Measurements from ENCODE around the gene TRMT10A. TPM values are rescaled to one million over a fixed set of nuclear protein-coding genes. Genes with fewer than 3 reads are reported as not detected.

The TRMT10A gene
- total and polyA plus RNA-seq, 3 experiments from 2014 or later: 1.8 to 10.1 (median 8.1) TPM

DNA sequence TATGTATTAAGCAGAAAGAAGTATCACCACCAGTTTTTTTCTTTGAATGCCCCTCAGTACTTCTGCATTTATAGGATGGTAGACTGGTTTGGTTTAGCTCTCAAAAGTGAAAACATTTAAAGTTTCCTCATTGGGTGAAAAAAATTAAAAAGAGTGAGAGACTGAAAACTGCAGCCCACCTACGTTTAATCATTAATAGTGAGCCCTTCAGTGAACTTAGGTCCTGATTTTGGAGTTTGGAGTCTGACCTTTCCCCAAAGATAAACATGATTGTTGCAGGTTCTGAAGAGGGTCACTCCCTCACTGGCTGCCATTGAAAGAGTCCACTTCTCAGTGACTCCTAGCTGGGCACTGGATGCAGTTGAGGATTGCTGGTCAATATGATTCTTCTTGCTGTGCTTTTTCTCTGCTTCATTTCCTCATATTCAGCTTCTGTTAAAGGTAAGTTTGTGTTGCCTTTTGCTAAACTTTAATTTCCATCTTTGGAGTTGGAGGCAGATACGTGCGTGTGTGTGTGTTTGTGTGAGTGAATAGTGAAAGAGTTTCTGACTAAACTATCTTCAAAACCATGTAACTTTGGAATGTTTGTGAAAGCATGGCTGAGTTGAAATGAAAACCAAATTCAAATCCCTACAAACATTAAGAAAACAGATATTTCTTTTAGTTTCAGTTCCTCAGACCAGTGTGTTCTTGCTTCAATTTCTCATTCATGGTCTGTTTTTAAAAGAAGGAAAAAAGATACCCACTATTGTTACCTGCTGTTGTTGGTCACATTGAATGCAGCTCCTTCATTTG is 10.9 kb upstream of the TRMT10A start, which contains the start of gene MTTP:
TSS of gene MTTP (plus strand) at position 295 of the 795 bp plus-strand sequence. CDS start at position 381, 86 bp downstream.
- CTCF ChIA-PET: no interaction called here
- no peak within 1 kb of the TSS for H3K4me3 Mint-ChIP-seq
- H3K27me3 ChIP-seq (ENCODE audit: insufficient read depth, low read length, poor library complexity, severe bottlenecking): no peaks in the 10 kb centered on the region
- no peaks in the 10 kb centered on the region for H3K4me1 ChIP-seq (ENCODE audit: insufficient read depth, low read length)
- no peaks in the 10 kb centered on the region for H3K36me3 Mint-ChIP-seq
- no peak within 1 kb of the TSS for H3K27ac ChIP-seq (ENCODE audit: low read depth, low read length)
- no peaks in the 10 kb centered on the region for H3K4me1 Mint-ChIP-seq
- DNase-seq: no peak
- no peak within 1 kb of the TSS for H3K4me3 ChIP-seq (ENCODE audit: low read length)
- no peaks in the 10 kb centered on the region for H3K9me3 ChIP-seq (ENCODE audit: low read length)
- H3K27me3 Mint-ChIP-seq: peaks cover 26 to 67% of the 10 kb centered on the region in 2 donors
- H3K36me3 ChIP-seq (ENCODE audit: insufficient read depth, low read length): no peaks in the 10 kb centered on the region
- H3K9me3 Mint-ChIP-seq: no peaks in the 10 kb centered on the region
- POLR2A ChIA-PET: no interaction called here
- H3K27ac Mint-ChIP-seq: no peak within 1 kb of the TSS

DNA sequence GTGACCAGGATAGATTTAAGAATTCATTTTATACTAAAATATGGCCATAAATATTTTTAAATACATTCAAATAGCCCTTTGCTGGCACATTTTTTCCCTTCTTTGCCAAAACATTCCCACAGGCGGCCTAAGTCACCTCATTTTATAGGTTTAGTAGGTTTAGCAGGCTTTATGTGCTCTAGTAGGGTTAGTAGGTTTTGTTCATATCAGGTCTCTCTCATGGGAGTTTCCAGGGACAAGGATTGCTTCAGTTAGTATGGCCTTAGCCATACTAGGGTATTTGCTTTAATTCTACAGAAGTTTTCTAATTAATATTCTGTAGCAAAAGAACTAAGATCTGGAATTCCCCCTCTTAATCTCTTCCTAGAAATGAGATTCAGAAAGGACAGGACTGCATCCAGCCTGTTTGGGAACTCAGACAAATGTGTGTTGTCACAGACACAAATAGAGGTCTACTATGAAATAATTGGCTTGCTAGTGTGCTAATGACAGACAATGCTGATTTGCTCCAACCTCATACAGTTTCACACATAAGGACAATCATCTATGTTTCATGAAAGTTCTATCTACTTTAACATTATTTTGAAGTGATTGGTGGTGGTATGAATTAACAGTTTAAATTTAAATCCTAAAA is 10.0 kb upstream of the TRMT10A start:
- Histone ChIP-seq H3K27me3 (ENCODE audit: insufficient read depth, low read length, poor library complexity, severe bottlenecking) (no peaks in the 10 kb centered on the region), H3K9me3 (ENCODE audit: low read length) (no peaks in the 10 kb centered on the region), H3K4me3 (ENCODE audit: low read length) (no peak overlapping the region), H3K27ac (ENCODE audit: low read depth, low read length) (no peak overlapping the region), H3K4me1 (ENCODE audit: insufficient read depth, low read length) (no peaks in the 10 kb centered on the region), H3K36me3 (ENCODE audit: insufficient read depth, low read length) (no peaks in the 10 kb centered on the region)
- H3K9me3 Mint-ChIP-seq: no peaks in the 10 kb centered on the region
- DNase-seq: no peak
- H3K27me3 Mint-ChIP-seq: peaks cover 23 to 69% of the 10 kb centered on the region in 2 donors
- H3K27ac Mint-ChIP-seq: no peak overlapping the region
- POLR2A ChIA-PET: no interaction called here
- H3K36me3 Mint-ChIP-seq: no peaks in the 10 kb centered on the region
- no peak overlapping the region for H3K4me3 Mint-ChIP-seq
- H3K4me1 Mint-ChIP-seq: no peaks in the 10 kb centered on the region
- CTCF ChIA-PET: no interaction called here

DNA sequence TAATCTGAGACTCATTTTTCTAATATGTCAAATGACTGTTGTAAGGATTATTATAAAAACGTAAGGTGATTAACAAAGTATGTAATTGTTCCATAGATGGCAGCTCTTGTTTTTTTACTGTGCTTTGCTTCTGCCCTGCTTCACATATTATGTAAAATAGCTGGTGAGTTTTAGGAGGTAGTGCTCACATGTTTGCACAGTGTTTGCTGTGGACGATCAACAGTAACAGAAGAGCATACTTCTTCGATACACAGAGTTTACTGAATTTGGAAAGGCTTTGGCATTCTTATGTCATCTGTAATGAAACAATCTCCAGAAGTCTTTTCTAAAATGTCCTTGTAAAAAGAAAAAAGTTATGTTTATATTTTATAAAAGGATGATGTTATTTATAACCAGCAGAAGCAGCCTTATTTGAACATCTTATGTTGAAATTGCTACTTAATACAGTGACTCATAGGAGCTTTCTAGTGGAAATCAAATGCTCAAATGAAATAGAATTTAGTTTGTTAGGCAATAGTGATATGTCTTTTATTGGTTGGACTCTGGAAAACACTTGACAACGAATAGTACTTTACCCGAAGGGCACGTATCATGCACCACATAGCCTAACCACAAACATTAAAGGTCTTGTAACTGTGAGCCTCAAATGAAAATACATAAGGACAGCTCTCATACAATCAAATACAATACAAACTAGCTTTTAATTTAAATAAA is 8.8 kb upstream of the TRMT10A start:
- H3K27ac Mint-ChIP-seq: no peak overlapping the region
- ChIA-PET POLR2A (no interaction called here), CTCF (no interaction called here)
- no peak for DNase-seq
- H3K36me3 Mint-ChIP-seq: no peaks in the 10 kb centered on the region
- H3K4me1 ChIP-seq (ENCODE audit: insufficient read depth, low read length): no peaks in the 10 kb centered on the region
- H3K27ac ChIP-seq (ENCODE audit: low read depth, low read length): no peak overlapping the region
- H3K9me3 ChIP-seq (ENCODE audit: low read length): no peaks in the 10 kb centered on the region
- H3K27me3 Mint-ChIP-seq: peaks cover 23 to 70% of the 10 kb centered on the region in 2 donors
- no peaks in the 10 kb centered on the region for H3K36me3 ChIP-seq (ENCODE audit: insufficient read depth, low read length)
- H3K9me3 Mint-ChIP-seq: no peaks in the 10 kb centered on the region
- no peak overlapping the region for H3K4me3 ChIP-seq (ENCODE audit: low read length)
- no peak overlapping the region for H3K4me3 Mint-ChIP-seq
- no peaks in the 10 kb centered on the region for H3K4me1 Mint-ChIP-seq
- H3K27me3 ChIP-seq (ENCODE audit: insufficient read depth, low read length, poor library complexity, severe bottlenecking): no peaks in the 10 kb centered on the region

DNA sequence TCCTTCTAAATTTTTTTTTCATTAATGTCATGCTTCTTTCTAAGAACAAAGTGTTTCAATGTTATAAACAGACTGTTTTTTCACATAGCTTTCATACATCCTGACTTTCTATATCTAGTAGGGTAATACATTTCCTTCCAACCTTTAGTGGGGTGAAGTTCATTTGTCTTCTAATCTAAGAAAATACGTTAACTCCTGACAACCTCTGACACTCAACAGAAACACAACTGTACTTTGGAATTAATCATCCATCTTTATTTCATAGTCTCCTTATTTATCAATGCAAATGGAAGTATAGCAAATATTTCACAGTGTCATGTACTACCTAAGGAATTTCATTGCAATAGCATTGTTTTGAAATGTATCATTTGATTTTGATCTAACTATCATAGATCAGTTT is 8.0 kb upstream of the TRMT10A start:
- Mint-ChIP-seq H3K27me3 (peaks cover 23 to 73% of the 10 kb centered on the region in 2 donors), H3K4me3 (no peak overlapping the region), H3K27ac (no peak overlapping the region), H3K9me3 (no peaks in the 10 kb centered on the region), H3K36me3 (no peaks in the 10 kb centered on the region), H3K4me1 (no peaks in the 10 kb centered on the region)
- Histone ChIP-seq H3K27ac (ENCODE audit: low read depth, low read length) (no peak overlapping the region), H3K27me3 (ENCODE audit: insufficient read depth, low read length, poor library complexity, severe bottlenecking) (peaks cover 4% of the 10 kb centered on the region), H3K4me1 (ENCODE audit: insufficient read depth, low read length) (no peaks in the 10 kb centered on the region), H3K36me3 (ENCODE audit: insufficient read depth, low read length) (no peaks in the 10 kb centered on the region), H3K9me3 (ENCODE audit: low read length) (no peaks in the 10 kb centered on the region), H3K4me3 (ENCODE audit: low read length) (no peak overlapping the region)
- no peak for DNase-seq
- POLR2A ChIA-PET: no interaction called here
- CTCF ChIA-PET: no interaction called here

DNA sequence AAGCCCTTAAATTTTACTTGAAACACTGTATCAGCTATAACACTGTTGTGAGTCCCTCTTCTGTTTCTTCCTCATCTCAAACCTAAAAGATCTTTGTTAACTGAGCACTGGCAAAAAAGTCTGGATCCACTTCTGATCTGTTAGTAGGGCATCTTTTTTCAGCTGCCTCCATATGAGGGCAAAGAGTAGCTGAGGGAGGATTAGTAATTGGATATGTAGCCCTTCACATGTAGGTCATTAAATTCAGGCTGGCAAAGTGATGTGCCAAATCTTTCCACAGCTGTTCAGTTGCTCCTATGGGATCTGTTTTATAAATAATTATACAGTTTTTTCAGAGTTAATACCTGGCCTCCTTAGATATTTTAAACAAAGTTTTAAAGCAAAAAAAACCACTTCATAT is 1.1 kb upstream of the TRMT10A start:
- Mint-ChIP-seq H3K4me3 (peak overlapping the region in 5 of 7 donors; percentile 6 to 42 (median 39)), H3K9me3 (no peaks in the 10 kb centered on the region), H3K27me3 (peaks cover 13 to 40% of the 10 kb centered on the region in 2 donors), H3K27ac (peak overlapping the region in 3 of 8 donors; percentile 21 to 32 (median 26)), H3K4me1 (peaks cover 22 to 26% (median 24%) of the 10 kb centered on the region in 3 donors), H3K36me3 (peaks cover 3 to 10% (median 3%) of the 10 kb centered on the region in 3 donors)
- Histone ChIP-seq H3K36me3 (ENCODE audit: insufficient read depth, low read length) (no peaks in the 10 kb centered on the region), H3K27ac (ENCODE audit: low read depth, low read length) (no peak overlapping the region), H3K4me1 (ENCODE audit: insufficient read depth, low read length) (peaks cover 9% of the 10 kb centered on the region), H3K27me3 (ENCODE audit: insufficient read depth, low read length, poor library complexity, severe bottlenecking) (peaks cover 4% of the 10 kb centered on the region), H3K9me3 (ENCODE audit: low read length) (no peaks in the 10 kb centered on the region), H3K4me3 (ENCODE audit: low read length) (no peak overlapping the region)
- POLR2A ChIA-PET: interaction anchor here (0.6 to 0.7 kb wide), 2 partner anchors 329 to 476 kb away, joined by 3 to 4 read pairs; partner anchors contain the start of gene LAMTOR3
- CTCF ChIA-PET: interaction anchor here (3.4 kb wide), 1 partner anchor 244 kb away, joined by 22 read pairs; no protein-coding TSS in a partner anchor
- no peak for DNase-seq

DNA sequence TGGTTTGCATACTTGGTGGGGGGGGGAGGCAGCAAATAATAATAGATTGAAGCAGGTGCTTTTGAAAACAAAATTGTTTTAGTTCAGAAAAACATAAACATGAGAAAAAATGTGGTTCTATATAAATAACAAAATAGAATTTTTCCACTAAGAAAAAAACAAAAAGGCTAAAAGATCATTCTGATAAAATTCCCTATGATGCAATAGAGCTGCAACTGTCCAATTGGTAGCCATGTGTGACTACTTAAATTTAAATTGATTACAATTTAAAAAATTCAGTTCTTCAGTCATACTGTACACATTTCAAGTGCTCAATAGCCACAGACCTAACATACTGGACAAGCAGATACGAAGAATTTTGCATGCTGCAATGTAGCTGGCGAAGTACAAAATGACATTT is 11.0 kb downstream of the TRMT10A start:
- no peak for DNase-seq

DNA sequence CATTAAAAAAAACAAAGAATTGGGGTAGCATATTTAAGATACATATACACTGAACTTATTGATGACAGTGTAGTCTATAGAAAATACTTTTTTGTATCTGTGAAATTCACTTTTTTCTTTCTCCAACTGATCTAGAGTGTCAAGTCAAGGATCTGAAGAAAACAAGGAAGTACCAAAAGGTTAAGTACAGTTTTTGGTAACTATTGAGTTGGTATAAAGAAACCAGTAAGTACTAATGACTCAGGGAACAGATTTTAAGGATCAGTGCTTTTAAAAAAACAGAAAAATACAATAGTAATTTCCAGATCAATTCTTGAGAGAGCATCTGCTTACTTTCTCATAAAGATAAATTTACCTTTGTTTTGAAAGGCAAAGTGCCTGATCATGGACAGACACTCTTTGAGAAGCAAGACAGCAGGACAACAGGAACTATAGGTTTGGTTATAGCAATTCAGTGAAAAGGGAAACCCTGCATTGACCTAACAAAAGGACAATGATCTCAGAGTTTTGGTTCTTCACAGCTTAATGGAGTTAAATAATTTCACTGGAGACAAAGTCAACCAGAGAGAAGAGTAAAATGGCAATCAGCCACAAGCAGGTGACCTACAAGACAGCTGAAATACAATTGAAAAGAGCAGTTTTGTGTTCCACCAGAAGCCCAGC is 23.4 kb downstream of the TRMT10A start:
- no peak overlapping the region for H3K4me3 Mint-ChIP-seq
- H3K27me3 ChIP-seq (ENCODE audit: insufficient read depth, low read length, poor library complexity, severe bottlenecking): no peaks in the 10 kb centered on the region
- no peaks in the 10 kb centered on the region for H3K4me1 Mint-ChIP-seq
- no peaks in the 10 kb centered on the region for H3K36me3 ChIP-seq (ENCODE audit: insufficient read depth, low read length)
- DNase-seq: no peak
- H3K27me3 Mint-ChIP-seq: peaks cover 8 to 14% of the 10 kb centered on the region in 2 donors
- ChIA-PET CTCF (no interaction called here), POLR2A (no interaction called here)
- no peak overlapping the region for H3K27ac ChIP-seq (ENCODE audit: low read depth, low read length)
- H3K9me3 ChIP-seq (ENCODE audit: low read length): no peaks in the 10 kb centered on the region
- H3K27ac Mint-ChIP-seq: no peak overlapping the region
- peaks cover 0 to 4% (median 2%) of the 10 kb centered on the region in 5 donors for H3K9me3 Mint-ChIP-seq
- no peaks in the 10 kb centered on the region for H3K4me1 ChIP-seq (ENCODE audit: insufficient read depth, low read length)
- no peaks in the 10 kb centered on the region for H3K36me3 Mint-ChIP-seq
- H3K4me3 ChIP-seq (ENCODE audit: low read length): no peak overlapping the region

More for the DNA sequence above, 11.0 kb downstream of the TRMT10A start:
- ChIA-PET POLR2A (no interaction called here), CTCF (no interaction called here)
- Histone ChIP-seq H3K36me3 (ENCODE audit: insufficient read depth, low read length) (no peaks in the 10 kb centered on the region), H3K9me3 (ENCODE audit: low read length) (no peaks in the 10 kb centered on the region), H3K4me3 (ENCODE audit: low read length) (no peak overlapping the region), H3K4me1 (ENCODE audit: insufficient read depth, low read length) (no peaks in the 10 kb centered on the region), H3K27me3 (ENCODE audit: insufficient read depth, low read length, poor library complexity, severe bottlenecking) (no peaks in the 10 kb centered on the region), H3K27ac (ENCODE audit: low read depth, low read length) (no peak overlapping the region)
- Mint-ChIP-seq H3K36me3 (peaks cover 3 to 26% (median 7%) of the 10 kb centered on the region in 3 donors), H3K27me3 (no peaks in the 10 kb centered on the region), H3K9me3 (no peaks in the 10 kb centered on the region), H3K27ac (no peak overlapping the region), H3K4me1 (no peaks in the 10 kb centered on the region), H3K4me3 (no peak overlapping the region)

Measured in CD8-positive, alpha-beta memory T cell (primary cell).